MM.1S (cell line): Measurements from ENCODE around the gene MVK.

Experiments used
- DNase-seq: peaks from one replicate; pipeline ENCODE4 v3.0.0-alpha.2; 2015
- H2AFZ ChIP-seq: fragments of 300-600 bp; sonication (generic); 2 replicates; pipeline ENCODE4 v1.6.0; 2016; ENCODE audit warnings: antibody characterized with exemption, low read length
- H3F3A ChIP-seq: fragments of 300-600 bp; sonication (generic); 2 replicates; pipeline ENCODE4 v1.6.1; 2016; ENCODE audit warnings: mild to moderate bottlenecking, antibody characterized with exemption, low read length, moderate library complexity, mixed read lengths; ENCODE audit not compliant: insufficient read depth
- H3K27ac ChIP-seq: fragments of 300-600 bp; sonication (generic); 2 replicates; pipeline ENCODE4 v1.5.1; 2016; ENCODE audit warnings: mild to moderate bottlenecking, low read length
- H3K27me3 ChIP-seq: fragments of 300-600 bp; sonication (generic); replicated peaks from 2 replicates; pipeline ENCODE4 v1.6.0; 2016; ENCODE audit warnings: low read length; ENCODE audit not compliant: insufficient read depth
- H3K36me3 ChIP-seq: fragments of 300-600 bp; sonication (generic); replicated peaks from 2 replicates; pipeline ENCODE4 v1.6.1; 2016; ENCODE audit warnings: mild to moderate bottlenecking, low read length, mixed read lengths; ENCODE audit not compliant: insufficient read depth
- H3K4me1 ChIP-seq: fragments of 300-600 bp; sonication (generic); 2 replicates; pipeline ENCODE4 v1.6.1; 2016; ENCODE audit warnings: low read length, mixed read lengths
- H3K4me2 ChIP-seq: fragments of 300-600 bp; sonication (generic); 2 replicates; pipeline ENCODE4 v1.6.0; 2016; ENCODE audit warnings: low read depth, low read length
- H3K4me3 ChIP-seq: fragments of 300-600 bp; sonication (generic); 2 replicates; pipeline ENCODE4 v1.5.1; 2016; ENCODE audit warnings: low read length, mixed read lengths
- H3K79me2 ChIP-seq: fragments of 300-600 bp; sonication (generic); 2 replicates; pipeline ENCODE4 v1.6.1; 2016; ENCODE audit warnings: mixed run types, low read length, mixed read lengths
- H3K9ac ChIP-seq: fragments of 300-600 bp; sonication (generic); 2 replicates; pipeline ENCODE4 v1.6.1; 2016; ENCODE audit warnings: low read length, mixed read lengths
- H3K9me2 ChIP-seq: fragments of 300-600 bp; sonication (generic); replicated peaks from 2 replicates; pipeline ENCODE4 v1.6.1; 2016; ENCODE audit warnings: mild to moderate bottlenecking, low read length, mixed read lengths; ENCODE audit not compliant: insufficient read depth
- H3K9me3 ChIP-seq: fragments of 300-600 bp; sonication (generic); replicated peaks from 2 replicates; pipeline ENCODE4 v1.6.1; 2016; ENCODE audit warnings: mild to moderate bottlenecking, low read length, mixed read lengths; ENCODE audit not compliant: insufficient read depth
- H4K20me1 ChIP-seq: fragments of 300-600 bp; sonication (generic); 2 replicates; pipeline ENCODE4 v1.6.1; 2016; ENCODE audit warnings: mild to moderate bottlenecking, low read length, moderate library complexity, mixed read lengths; ENCODE audit not compliant: insufficient read depth
- CTCF ChIP-seq: fragments of 300-600 bp; sonication (generic); IDR thresholded peaks from 2 replicates; pipeline ENCODE4 v1.5.1; 2016; ENCODE audit warnings: antibody characterized with exemption, low read length, mixed read lengths
- EZH2 ChIP-seq: fragments of 300-600 bp; sonication (generic); optimal IDR thresholded peaks from 2 replicates; pipeline ENCODE3; 2017; ENCODE audit warnings: low read depth, mild to moderate bottlenecking, antibody characterized with exemption, low read length, mixed read lengths
- EZH2phosphoT487 ChIP-seq: fragments of 300-600 bp; sonication (generic); IDR thresholded peaks from 2 replicates; pipeline ENCODE4 v1.6.1; 2018; ENCODE audit warnings: antibody characterized with exemption, low read length

Gene MVK

DNA sequence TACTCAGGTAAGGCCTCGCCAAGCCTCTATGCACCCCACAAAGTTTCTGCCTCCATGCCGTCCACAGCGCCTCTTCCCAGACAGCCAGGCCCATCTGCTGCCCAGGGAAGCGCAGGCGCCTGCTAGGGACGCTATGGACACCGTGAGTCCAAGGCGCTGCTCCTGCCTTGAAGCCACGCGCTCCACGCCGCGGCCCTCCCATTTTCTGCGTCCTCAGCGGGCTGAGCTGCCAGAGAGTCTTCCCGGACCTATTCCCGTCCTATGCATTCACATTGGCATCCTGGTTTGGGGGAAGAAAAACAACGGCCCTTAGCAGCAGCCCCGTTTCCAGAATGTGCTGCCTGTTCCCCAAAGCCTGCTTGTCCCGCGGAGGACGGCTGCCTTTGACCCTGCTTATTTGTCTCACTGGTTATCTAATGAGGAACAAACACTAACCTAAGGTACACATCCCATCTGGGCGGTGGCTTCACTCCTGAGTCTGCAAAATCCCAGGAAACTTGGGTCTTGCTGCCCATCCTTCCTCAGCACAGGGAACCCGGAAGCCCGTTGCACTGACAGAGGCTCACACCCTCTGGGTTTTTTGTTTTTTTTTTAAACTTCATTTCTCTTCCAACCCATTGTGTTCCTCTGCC, 38.2 kb upstream of the MVK start:
- Histone ChIP-seq H3K4me3 (no peak overlapping the region), H3K9ac (no peak overlapping the region), H4K20me1 (no peaks in the 10 kb centered on the region), H3K79me2 (no peaks in the 10 kb centered on the region), H3K4me2 (no peak overlapping the region), H3K36me3 (no peaks in the 10 kb centered on the region), H3K27me3 (no peaks in the 10 kb centered on the region), H3K4me1 (no peaks in the 10 kb centered on the region), H3K9me2 (no peaks in the 10 kb centered on the region), H3K27ac (no peak overlapping the region), H3F3A (no peaks in the 10 kb centered on the region), H2AFZ (no peak overlapping the region), H3K9me3 (no peaks in the 10 kb centered on the region)
- DNase-seq, result no peak
- TF ChIP-seq EZH2, result no peak
- no peak for TF ChIP-seq EZH2phosphoT487
- TF ChIP-seq CTCF, result no peak

DNA sequence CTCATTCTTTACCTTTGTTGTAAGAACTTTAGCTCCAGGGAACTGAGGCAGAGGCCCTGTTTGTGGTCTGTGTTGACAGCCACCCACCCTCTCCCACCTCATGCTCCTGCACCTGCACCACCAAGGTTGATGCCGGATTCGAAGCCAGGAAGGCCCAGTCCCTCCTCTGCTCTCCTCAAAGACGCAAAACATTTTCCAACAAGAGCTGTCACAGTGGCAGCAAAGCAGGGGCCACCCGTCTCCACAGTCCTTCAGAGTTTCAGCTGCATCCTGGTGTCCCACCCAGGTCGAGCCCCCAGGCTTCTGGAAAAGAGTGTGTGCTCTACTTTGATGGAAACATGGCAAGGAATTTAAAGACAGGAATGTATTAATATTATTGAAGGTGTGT, 37.7 kb upstream of the MVK start:
- H3K27me3 ChIP-seq, result no peaks in the 10 kb centered on the region

GRCh38 chr12:109537136-109537535, 36.5 kb upstream of the MVK start:
- Histone ChIP-seq H3K36me3 (no peaks in the 10 kb centered on the region), H2AFZ (no peak overlapping the region), H3K27me3 (no peaks in the 10 kb centered on the region), H3K4me2 (no peak overlapping the region), H3K27ac (no peak overlapping the region), H3K9me2 (no peaks in the 10 kb centered on the region), H3K9ac (no peak overlapping the region), H3K4me1 (no peaks in the 10 kb centered on the region), H3K4me3 (no peak overlapping the region), H3K9me3 (no peaks in the 10 kb centered on the region), H3F3A (no peaks in the 10 kb centered on the region), H4K20me1 (no peaks in the 10 kb centered on the region), H3K79me2 (no peaks in the 10 kb centered on the region)
- TF ChIP-seq EZH2 (no peak), EZH2phosphoT487 (no peak), CTCF (no peak)
- DNase-seq, result no peak

More for the DNA sequence above, 37.7 kb upstream of the MVK start:
- Histone ChIP-seq H3K9ac (no peak overlapping the region), H4K20me1 (no peaks in the 10 kb centered on the region), H3K4me3 (no peak overlapping the region), H3F3A (no peaks in the 10 kb centered on the region), H3K4me2 (no peak overlapping the region), H2AFZ (no peak overlapping the region), H3K27ac (no peak overlapping the region), H3K9me2 (no peaks in the 10 kb centered on the region), H3K9me3 (no peaks in the 10 kb centered on the region), H3K79me2 (no peaks in the 10 kb centered on the region), H3K4me1 (no peaks in the 10 kb centered on the region), H3K36me3 (no peaks in the 10 kb centered on the region)
- DNase-seq, result no peak
- TF ChIP-seq CTCF (no peak), EZH2 (no peak), EZH2phosphoT487 (no peak)
